A673 (cell line): ENCODE results near the gene PTGES3.
"Not testable (repeated sequence)": the region's sequence is repeated elsewhere in the genome, so short reads cannot be mapped to it uniquely, and the experiment has no call there.

Source experiments
- CTCF ChIP-seq: fragments of 300-800, 200-600 bp; sonication (generic); conservative IDR thresholded peaks from 2 replicates; pipeline ENCODE4 v1.5.1; 2017; ENCODE audit warnings: low read depth, mild to moderate bottlenecking, antibody characterized with exemption, low read length, moderate library complexity, mixed read lengths
- EZH2 ChIP-seq: fragments of 200-600 bp; sonication (generic); IDR thresholded peaks from 2 replicates; pipeline ENCODE4 v1.6.1; 2017; ENCODE audit warnings: borderline replicate concordance, low read depth, mild to moderate bottlenecking, mixed read lengths, antibody characterized with exemption, low read length; ENCODE audit not compliant: poor library complexity, severe bottlenecking

GRCh38 chr12:56726196-56726675 is 38.2 kb upstream of the PTGES3 start:
- not testable (repeated sequence) for TF ChIP-seq CTCF, EZH2
